Measurements from ENCODE around the gene RPL19.

The RPL19 gene

DNA sequence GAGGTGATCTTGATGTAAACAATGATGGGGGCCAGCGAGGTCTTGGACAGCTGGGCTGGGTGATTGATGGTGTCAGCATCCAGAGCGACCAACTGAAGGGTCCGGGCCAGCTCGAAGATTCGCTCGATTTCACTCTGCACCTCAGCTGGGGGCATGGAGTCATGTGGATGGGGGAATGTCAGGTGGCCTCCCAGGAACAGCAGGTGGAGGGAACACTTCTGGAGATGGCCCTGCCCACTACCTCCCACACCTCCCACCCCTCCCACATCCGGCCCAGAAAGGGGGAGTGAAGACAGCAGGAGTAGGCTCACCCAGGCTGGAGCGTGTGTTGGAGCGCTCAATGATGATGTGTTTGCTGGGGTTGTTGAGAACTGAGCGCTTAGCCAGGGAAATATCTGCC, 16.4 kb upstream of the RPL19 start:
- Histone ChIP-seq H3K36me3 (ENCODE audit: control insufficient read depth in 5 of 5, insufficient read depth in 5 of 5, low read length in 5 of 5) (peaks cover 0 to 45% (median 32%) of the 10 kb centered on the region in 5 donors), H3K27me3 (ENCODE audit: control insufficient read depth in 5 of 5, insufficient read depth in 4 of 5, low read length in 5 of 5) (no peaks in the 10 kb centered on the region), H3K9ac (ENCODE audit: low read length in 5 of 5) (no peak overlapping the region), H3K27ac (ENCODE audit: low read depth, low read length) (no peak overlapping the region), H3K4me1 (ENCODE audit: control insufficient read depth in 5 of 5, insufficient read depth in 5 of 5, low read length in 5 of 5) (no peaks in the 10 kb centered on the region), H3K9me3 (ENCODE audit: control insufficient read depth in 5 of 5, low read length in 5 of 5) (no peaks in the 10 kb centered on the region), H3K4me3 (ENCODE audit: low read depth in 1 of 5, low read length in 5 of 5) (no peak overlapping the region)

DNA sequence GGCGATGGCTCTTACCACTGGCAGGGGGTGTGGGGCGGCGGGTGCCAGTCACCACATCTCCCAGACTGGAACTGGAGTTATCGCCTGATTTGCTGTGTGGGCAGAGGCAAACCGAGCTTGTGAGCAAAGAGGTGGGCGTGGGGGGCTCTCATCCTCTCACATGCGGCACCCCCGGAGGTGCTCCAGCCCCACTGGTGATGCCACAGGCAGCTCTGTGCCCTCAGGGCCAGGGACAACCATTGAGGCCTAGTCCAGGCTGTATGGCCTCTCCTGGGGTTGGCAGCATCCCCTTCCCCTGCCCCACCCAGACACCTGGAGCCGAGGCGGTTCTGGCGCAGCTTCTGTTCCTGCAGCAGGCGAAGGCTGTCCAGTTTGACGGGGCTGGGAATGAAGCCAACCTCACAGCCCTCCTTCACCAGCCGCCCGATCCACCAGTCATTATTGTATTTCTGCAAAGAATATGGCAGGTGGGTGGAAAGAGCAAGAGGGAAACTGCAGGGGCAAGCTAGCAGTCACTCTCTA, 13.5 kb upstream of the RPL19 start:
- no peak overlapping the region for H3K27ac ChIP-seq (ENCODE audit: low read depth, low read length)

DNA sequence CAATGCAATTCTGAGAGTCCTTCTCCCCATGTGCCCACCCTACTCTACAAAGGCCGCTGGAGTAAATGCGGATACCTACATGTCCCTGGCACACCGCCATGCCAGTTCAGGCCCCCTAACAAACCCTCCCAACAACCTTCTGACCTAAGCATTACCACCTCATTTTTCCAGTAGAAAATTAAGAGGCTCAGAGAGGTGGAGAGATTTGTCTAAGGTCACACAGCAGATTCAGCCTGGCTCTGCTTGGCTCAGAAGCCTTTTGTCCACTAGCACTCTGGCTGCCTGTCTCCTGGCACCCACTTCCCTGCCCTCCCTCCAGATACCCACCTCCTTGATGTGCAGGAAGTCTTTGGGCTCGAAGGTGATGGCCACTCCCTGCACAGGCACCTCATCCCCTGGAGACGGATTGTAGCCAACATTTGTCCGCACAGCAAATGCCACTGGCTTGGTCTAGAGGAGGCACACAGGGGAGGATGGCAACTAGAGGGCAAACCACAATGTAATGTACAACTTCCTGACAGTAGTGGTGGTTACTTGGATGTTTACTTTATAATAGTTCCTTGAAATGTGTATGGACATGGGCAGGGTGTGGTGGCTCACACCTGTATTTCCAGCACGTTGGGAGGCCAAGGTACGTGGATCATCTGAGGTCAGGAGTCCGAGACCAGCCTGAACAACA, 12.8 kb upstream of the RPL19 start:
- Histone ChIP-seq H3K27ac (ENCODE audit: low read depth, low read length) (no peak overlapping the region), H3K4me1 (ENCODE audit: control insufficient read depth in 5 of 5, insufficient read depth in 5 of 5, low read length in 5 of 5) (no peaks in the 10 kb centered on the region), H3K36me3 (ENCODE audit: control insufficient read depth in 5 of 5, insufficient read depth in 5 of 5, low read length in 5 of 5) (peaks cover 0 to 57% (median 41%) of the 10 kb centered on the region in 5 donors), H3K9ac (ENCODE audit: low read length in 5 of 5) (no peak overlapping the region), H3K27me3 (ENCODE audit: control insufficient read depth in 5 of 5, insufficient read depth in 4 of 5, low read length in 5 of 5) (no peaks in the 10 kb centered on the region), H3K4me3 (ENCODE audit: low read depth in 1 of 5, low read length in 5 of 5) (no peak overlapping the region), H3K9me3 (ENCODE audit: control insufficient read depth in 5 of 5, low read length in 5 of 5) (no peaks in the 10 kb centered on the region)

More for the DNA sequence above, 13.5 kb upstream of the RPL19 start:
- Histone ChIP-seq H3K27me3 (ENCODE audit: control insufficient read depth in 5 of 5, insufficient read depth in 4 of 5, low read length in 5 of 5) (no peaks in the 10 kb centered on the region), H3K9ac (ENCODE audit: low read length in 5 of 5) (no peak overlapping the region), H3K4me1 (ENCODE audit: control insufficient read depth in 5 of 5, insufficient read depth in 5 of 5, low read length in 5 of 5) (no peaks in the 10 kb centered on the region), H3K36me3 (ENCODE audit: control insufficient read depth in 5 of 5, insufficient read depth in 5 of 5, low read length in 5 of 5) (peaks cover 0 to 50% (median 36%) of the 10 kb centered on the region in 5 donors), H3K9me3 (ENCODE audit: control insufficient read depth in 5 of 5, low read length in 5 of 5) (no peaks in the 10 kb centered on the region), H3K4me3 (ENCODE audit: low read depth in 1 of 5, low read length in 5 of 5) (no peak overlapping the region)

GRCh38 chr17:39191750-39192510, 8.2 kb upstream of the RPL19 start:
- no peak overlapping the region for H3K9ac ChIP-seq (ENCODE audit: low read length in 5 of 5)

GRCh38 chr17:39192901-39193300, 7.2 kb upstream of the RPL19 start:
- Histone ChIP-seq H3K27ac (ENCODE audit: low read depth, low read length) (no peak overlapping the region), H3K9ac (ENCODE audit: low read length in 5 of 5) (no peak overlapping the region), H3K27me3 (ENCODE audit: control insufficient read depth in 5 of 5, insufficient read depth in 4 of 5, low read length in 5 of 5) (peaks cover 0 to 2% (median 0%) of the 10 kb centered on the region in 5 donors), H3K4me3 (ENCODE audit: low read depth in 1 of 5, low read length in 5 of 5) (no peak overlapping the region), H3K9me3 (ENCODE audit: control insufficient read depth in 5 of 5, low read length in 5 of 5) (no peaks in the 10 kb centered on the region), H3K4me1 (ENCODE audit: control insufficient read depth in 5 of 5, insufficient read depth in 5 of 5, low read length in 5 of 5) (peaks cover 2 to 29% (median 23%) of the 10 kb centered on the region in 5 donors), H3K36me3 (ENCODE audit: control insufficient read depth in 5 of 5, insufficient read depth in 5 of 5, low read length in 5 of 5) (peaks cover 0 to 23% (median 15%) of the 10 kb centered on the region in 5 donors)

More at GRCh38 chr17:39191750-39192510, 8.2 kb upstream of the RPL19 start:
- Histone ChIP-seq H3K4me3 (ENCODE audit: low read depth in 1 of 5, low read length in 5 of 5) (no peak overlapping the region), H3K27ac (ENCODE audit: low read depth, low read length) (no peak overlapping the region), H3K9me3 (ENCODE audit: control insufficient read depth in 5 of 5, low read length in 5 of 5) (no peaks in the 10 kb centered on the region), H3K36me3 (ENCODE audit: control insufficient read depth in 5 of 5, insufficient read depth in 5 of 5, low read length in 5 of 5) (peaks cover 0 to 29% (median 25%) of the 10 kb centered on the region in 5 donors), H3K27me3 (ENCODE audit: control insufficient read depth in 5 of 5, insufficient read depth in 4 of 5, low read length in 5 of 5) (peaks cover 0 to 2% (median 0%) of the 10 kb centered on the region in 5 donors), H3K4me1 (ENCODE audit: control insufficient read depth in 5 of 5, insufficient read depth in 5 of 5, low read length in 5 of 5) (peaks cover 2 to 22% (median 18%) of the 10 kb centered on the region in 5 donors)

GRCh38 chr17:39193346-39193745, 6.7 kb upstream of the RPL19 start:
- H3K27ac ChIP-seq (ENCODE audit: low read depth, low read length), result no peak overlapping the region
- H3K36me3 ChIP-seq (ENCODE audit: control insufficient read depth in 5 of 5, insufficient read depth in 5 of 5, low read length in 5 of 5), result peaks cover 0 to 23% (median 15%) of the 10 kb centered on the region in 5 donors

GRCh38 chr17:39194089-39194984, 5.7 kb upstream of the RPL19 start:
- H3K4me3 ChIP-seq (ENCODE audit: low read depth in 1 of 5, low read length in 5 of 5), result no peak overlapping the region
- H3K27ac ChIP-seq (ENCODE audit: low read depth, low read length), result no peak overlapping the region
- peaks cover 0 to 2% (median 0%) of the 10 kb centered on the region in 5 donors for H3K27me3 ChIP-seq (ENCODE audit: control insufficient read depth in 5 of 5, insufficient read depth in 4 of 5, low read length in 5 of 5)
- H3K9ac ChIP-seq (ENCODE audit: low read length in 5 of 5), result no peak overlapping the region
- H3K4me1 ChIP-seq (ENCODE audit: control insufficient read depth in 5 of 5, insufficient read depth in 5 of 5, low read length in 5 of 5), result peaks cover 4 to 40% (median 34%) of the 10 kb centered on the region in 5 donors
- no peaks in the 10 kb centered on the region for H3K9me3 ChIP-seq (ENCODE audit: control insufficient read depth in 5 of 5, low read length in 5 of 5)
- H3K36me3 ChIP-seq (ENCODE audit: control insufficient read depth in 5 of 5, insufficient read depth in 5 of 5, low read length in 5 of 5), result peaks cover 0 to 23% (median 15%) of the 10 kb centered on the region in 5 donors

More at GRCh38 chr17:39193346-39193745, 6.7 kb upstream of the RPL19 start:
- no peaks in the 10 kb centered on the region for H3K9me3 ChIP-seq (ENCODE audit: control insufficient read depth in 5 of 5, low read length in 5 of 5)
- H3K4me3 ChIP-seq (ENCODE audit: low read depth in 1 of 5, low read length in 5 of 5), result no peak overlapping the region
- peaks cover 4 to 33% (median 28%) of the 10 kb centered on the region in 5 donors for H3K4me1 ChIP-seq (ENCODE audit: control insufficient read depth in 5 of 5, insufficient read depth in 5 of 5, low read length in 5 of 5)
- no peak overlapping the region for H3K9ac ChIP-seq (ENCODE audit: low read length in 5 of 5)
- H3K27me3 ChIP-seq (ENCODE audit: control insufficient read depth in 5 of 5, insufficient read depth in 4 of 5, low read length in 5 of 5), result peaks cover 0 to 2% (median 0%) of the 10 kb centered on the region in 5 donors

GRCh38 chr17:39194985-39195524, 5.0 kb upstream of the RPL19 start:
- peaks cover 0 to 2% (median 0%) of the 10 kb centered on the region in 5 donors for H3K27me3 ChIP-seq (ENCODE audit: control insufficient read depth in 5 of 5, insufficient read depth in 4 of 5, low read length in 5 of 5)
- peak overlapping the region in 1 of 5 donors; percentile 24 for H3K9ac ChIP-seq (ENCODE audit: low read length in 5 of 5)
- H3K4me1 ChIP-seq (ENCODE audit: control insufficient read depth in 5 of 5, insufficient read depth in 5 of 5, low read length in 5 of 5), result peaks cover 4 to 45% (median 38%) of the 10 kb centered on the region in 5 donors
- H3K27ac ChIP-seq (ENCODE audit: low read depth, low read length), result no peak overlapping the region
- no peaks in the 10 kb centered on the region for H3K9me3 ChIP-seq (ENCODE audit: control insufficient read depth in 5 of 5, low read length in 5 of 5)
- H3K4me3 ChIP-seq (ENCODE audit: low read depth in 1 of 5, low read length in 5 of 5), result no peak overlapping the region
- H3K36me3 ChIP-seq (ENCODE audit: control insufficient read depth in 5 of 5, insufficient read depth in 5 of 5, low read length in 5 of 5), result peaks cover 0 to 23% (median 15%) of the 10 kb centered on the region in 5 donors

DNA sequence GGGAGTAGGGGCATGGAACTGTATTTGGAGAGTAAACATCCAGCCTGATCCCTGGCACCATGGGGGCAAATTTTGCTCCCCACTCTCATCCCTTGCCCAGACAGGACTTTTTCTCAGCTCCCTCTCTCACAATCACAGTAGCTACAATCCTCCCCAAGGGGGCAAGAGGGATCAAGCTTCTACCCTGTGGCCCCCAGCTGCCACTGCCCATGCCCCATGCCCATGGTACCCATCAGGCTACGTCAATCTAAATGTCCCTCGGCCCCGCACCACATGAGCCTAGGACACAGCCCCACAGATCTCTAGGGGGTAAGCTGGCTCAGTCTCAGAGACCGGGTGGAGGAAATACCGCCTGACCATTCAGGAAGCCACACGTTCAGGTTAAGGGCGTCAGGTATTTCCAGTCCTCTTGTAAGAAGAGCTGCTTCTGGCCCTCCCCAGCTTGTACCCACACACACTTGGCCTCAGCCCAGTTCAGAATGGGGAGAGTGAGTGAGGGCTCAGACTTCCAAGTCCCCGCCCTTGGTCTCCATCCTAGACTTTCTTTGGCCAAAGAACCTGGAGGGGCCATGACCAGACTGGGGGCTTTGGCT, 4.4 kb upstream of the RPL19 start:
- H3K36me3 ChIP-seq (ENCODE audit: control insufficient read depth in 5 of 5, insufficient read depth in 5 of 5, low read length in 5 of 5), result peaks cover 0 to 23% (median 15%) of the 10 kb centered on the region in 5 donors
- peak overlapping the region; percentile 41 for H3K27ac ChIP-seq (ENCODE audit: low read depth, low read length)
- peaks cover 4 to 48% (median 40%) of the 10 kb centered on the region in 5 donors for H3K4me1 ChIP-seq (ENCODE audit: control insufficient read depth in 5 of 5, insufficient read depth in 5 of 5, low read length in 5 of 5)
- H3K9ac ChIP-seq (ENCODE audit: low read length in 5 of 5), result peak overlapping the region in 1 of 5 donors; percentile 24
- H3K27me3 ChIP-seq (ENCODE audit: control insufficient read depth in 5 of 5, insufficient read depth in 4 of 5, low read length in 5 of 5), result peaks cover 0 to 2% (median 0%) of the 10 kb centered on the region in 5 donors
- H3K4me3 ChIP-seq (ENCODE audit: low read depth in 1 of 5, low read length in 5 of 5), result no peak overlapping the region
- no peaks in the 10 kb centered on the region for H3K9me3 ChIP-seq (ENCODE audit: control insufficient read depth in 5 of 5, low read length in 5 of 5)

All from subcutaneous abdominal adipose tissue (tissue), 5 donors.